ENCODE results near the gene ZNF337. TPM values are rescaled to one million over a fixed set of nuclear protein-coding genes. Genes with fewer than 3 reads are reported as not detected.

Gene ZNF337
- total RNA-seq, 1 experiment from 2014 or later, result 6.9 TPM

DNA sequence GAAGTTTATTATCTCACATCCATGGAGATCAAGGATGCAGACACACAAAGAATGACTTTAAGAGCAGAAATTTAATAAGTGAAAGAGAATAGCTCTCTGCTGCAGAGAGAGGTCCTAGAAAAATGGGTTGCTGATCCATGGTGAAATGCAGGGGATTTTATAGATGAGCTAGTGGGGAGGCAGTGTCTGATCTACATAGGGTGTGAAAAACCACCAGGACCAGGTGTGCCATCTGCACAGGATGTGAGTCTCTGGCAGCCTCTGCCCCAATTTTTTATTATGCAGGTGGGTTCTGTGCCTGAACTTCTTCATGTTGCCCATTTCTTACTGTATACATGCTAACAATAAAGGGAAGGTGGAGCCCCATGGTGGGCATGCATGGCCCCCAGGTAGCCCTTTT, 52.9 kb downstream of the ZNF337 start:
- Mint-ChIP-seq H3K27me3 (ENCODE audit: low read depth) (no peaks in the 10 kb centered on the region), H3K4me1 (peaks cover 16% of the 10 kb centered on the region), H3K4me3 (no peak overlapping the region), H3K36me3 (peaks cover 20% of the 10 kb centered on the region), H3K9me3 (peaks cover 16% of the 10 kb centered on the region), H3K27ac (no peak overlapping the region)
- no peak for TF ChIP-seq AR (CRISPR knock-in tag; IDR thresholded peaks at IDR 0.05)
- no peak for TF ChIP-seq ZNF423 (CRISPR knock-in tag; IDR thresholded peaks at IDR 0.05)
- TF ChIP-seq CTCF (IDR thresholded peaks at IDR 0.05), result no peak
- TF ChIP-seq TP53 (CRISPR knock-in tag; IDR thresholded peaks at IDR 0.05), result no peak
- TF ChIP-seq, protein P1, sequence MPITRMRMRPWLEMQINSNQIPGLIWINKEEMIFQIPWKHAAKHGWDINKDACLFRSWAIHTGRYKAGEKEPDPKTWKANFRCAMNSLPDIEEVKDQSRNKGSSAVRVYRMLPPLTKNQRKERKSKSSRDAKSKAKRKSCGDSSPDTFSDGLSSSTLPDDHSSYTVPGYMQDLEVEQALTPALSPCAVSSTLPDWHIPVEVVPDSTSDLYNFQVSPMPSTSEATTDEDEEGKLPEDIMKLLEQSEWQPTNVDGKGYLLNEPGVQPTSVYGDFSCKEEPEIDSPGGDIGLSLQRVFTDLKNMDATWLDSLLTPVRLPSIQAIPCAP (CRISPR knock-in tag; IDR thresholded peaks at IDR 0.05), result no peak
- TF ChIP-seq USF2 (CRISPR knock-in tag; IDR thresholded peaks at IDR 0.05), result no peak
- TF ChIP-seq FOXP1 (CRISPR knock-in tag; IDR thresholded peaks at IDR 0.05; ENCODE audit: borderline replicate concordance), result no peak
- no peak for TF ChIP-seq ZMAT4 (CRISPR knock-in tag; IDR thresholded peaks at IDR 0.05)
- TF ChIP-seq, protein P2, sequence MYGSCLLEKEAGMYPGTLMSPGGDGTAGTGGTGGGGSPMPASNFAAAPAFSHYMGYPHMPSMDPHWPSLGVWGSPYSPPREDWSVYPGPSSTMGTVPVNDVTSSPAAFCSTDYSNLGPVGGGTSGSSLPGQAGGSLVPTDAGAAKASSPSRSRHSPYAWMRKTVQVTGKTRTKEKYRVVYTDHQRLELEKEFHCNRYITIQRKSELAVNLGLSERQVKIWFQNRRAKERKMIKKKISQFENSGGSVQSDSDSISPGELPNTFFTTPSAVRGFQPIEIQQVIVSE (CRISPR knock-in tag; IDR thresholded peaks at IDR 0.05; ENCODE audit: borderline replicate concordance), result no peak
- TF ChIP-seq HMGA2 (CRISPR knock-in tag; IDR thresholded peaks at IDR 0.05), result no peak
- TF ChIP-seq FOXP4 (CRISPR knock-in tag; IDR thresholded peaks at IDR 0.05), result no peak
- TF ChIP-seq CREM (CRISPR knock-in tag; IDR thresholded peaks at IDR 0.05), result no peak
- TF ChIP-seq, protein P3, sequence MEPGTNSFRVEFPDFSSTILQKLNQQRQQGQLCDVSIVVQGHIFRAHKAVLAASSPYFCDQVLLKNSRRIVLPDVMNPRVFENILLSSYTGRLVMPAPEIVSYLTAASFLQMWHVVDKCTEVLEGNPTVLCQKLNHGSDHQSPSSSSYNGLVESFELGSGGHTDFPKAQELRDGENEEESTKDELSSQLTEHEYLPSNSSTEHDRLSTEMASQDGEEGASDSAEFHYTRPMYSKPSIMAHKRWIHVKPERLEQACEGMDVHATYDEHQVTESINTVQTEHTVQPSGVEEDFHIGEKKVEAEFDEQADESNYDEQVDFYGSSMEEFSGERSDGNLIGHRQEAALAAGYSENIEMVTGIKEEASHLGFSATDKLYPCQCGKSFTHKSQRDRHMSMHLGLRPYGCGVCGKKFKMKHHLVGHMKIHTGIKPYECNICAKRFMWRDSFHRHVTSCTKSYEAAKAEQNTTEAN (CRISPR knock-in tag; IDR thresholded peaks at IDR 0.05), result no peak
- no peak for TF ChIP-seq JAZF1 (CRISPR knock-in tag; IDR thresholded peaks at IDR 0.05)
- TF ChIP-seq ATF3 (CRISPR knock-in tag; conservative IDR thresholded peaks at IDR 0.05), result no peak
- no peak for TF ChIP-seq GABPB1 (CRISPR knock-in tag; IDR thresholded peaks at IDR 0.05)
- TF ChIP-seq ERG (CRISPR knock-in tag; IDR thresholded peaks at IDR 0.05), result no peak
- no peak for TF ChIP-seq GRHL2 (CRISPR knock-in tag; IDR thresholded peaks at IDR 0.05; ENCODE audit: insufficient replicate concordance, severe bottlenecking)
- no peak for TF ChIP-seq ZBTB21 (CRISPR knock-in tag; IDR thresholded peaks at IDR 0.05; ENCODE audit: borderline replicate concordance)
- TF ChIP-seq CBFB (CRISPR knock-in tag; IDR thresholded peaks at IDR 0.05; ENCODE audit: low read depth), result no peak
- ChIA-PET CTCF (no interaction called here), POLR2A (interaction anchor here (0.6 kb wide), 1 partner anchor 63 kb away, joined by 4 read pairs; no protein-coding TSS in a partner anchor)
- DNase-seq (ENCODE audit: low spot score), result no peak
- no peak for ATAC-seq

Data from WTC11 (cell line).